ENCODE measurements around the gene SNX9. TPM values are rescaled to one million over a fixed set of nuclear protein-coding genes. Genes with fewer than 3 reads are reported as not detected.
A peak's percentile ranks its signal among the peaks of the same experiment; 100 is the strongest.

The SNX9 gene
- total RNA-seq, 1 experiment from 2014 or later, result 31.3 TPM

DNA sequence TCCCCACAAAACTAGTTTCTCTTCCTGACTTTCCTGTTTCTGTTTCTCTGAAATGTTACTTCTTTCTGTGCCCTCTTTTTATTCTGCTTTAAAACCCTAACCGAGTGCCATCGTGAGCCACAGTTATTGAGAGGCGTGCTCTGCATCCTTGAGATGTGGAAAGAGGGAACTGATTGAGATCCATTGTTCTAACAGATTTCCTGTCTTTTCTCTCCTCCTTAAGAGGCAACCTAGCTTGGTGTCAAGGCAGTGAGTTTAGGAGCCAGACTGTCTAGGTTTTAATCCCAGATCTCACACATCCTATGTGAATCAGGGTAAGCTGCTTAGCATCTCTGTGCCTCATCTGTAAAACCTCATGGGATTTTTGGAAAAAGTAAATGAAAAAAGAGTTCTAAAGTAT lies 57.5 kb downstream of the SNX9 start:
- Histone ChIP-seq H3K9ac (ENCODE audit: extremely low read depth, insufficient read length, low read length) (no peak overlapping the region), H2AFZ (ENCODE audit: low read length) (no peak overlapping the region), H3K27ac (ENCODE audit: insufficient read length, low read depth, low read length) (no peak overlapping the region), H2AK5ac (ENCODE audit: insufficient read length, low read length) (no peak overlapping the region), H3K9me3 (ENCODE audit: control insufficient read depth, low read depth, low read length) (no peaks in the 10 kb centered on the region), H4K20me1 (ENCODE audit: control insufficient read depth, insufficient read depth, insufficient read length) (no peaks in the 10 kb centered on the region), H3K79me2 (ENCODE audit: insufficient read depth, low read length) (no peaks in the 10 kb centered on the region), H2BK12ac (ENCODE audit: insufficient read length, low read depth, low read length) (no peak overlapping the region), H3K27me3 (ENCODE audit: insufficient read depth, low read length) (no peaks in the 10 kb centered on the region), H3K79me1 (ENCODE audit: insufficient read depth, low read depth, low read length, poor library complexity, severe bottlenecking) (no peaks in the 10 kb centered on the region), H2BK15ac (ENCODE audit: low read depth, low read length) (no peak overlapping the region), H2BK120ac (ENCODE audit: low read depth, low read length, poor library complexity, severe bottlenecking) (no peak overlapping the region), H3K14ac (ENCODE audit: insufficient read depth, low read length) (no peak overlapping the region), H2BK5ac (ENCODE audit: insufficient read length, low read length) (no peak overlapping the region), H3K4me1 (ENCODE audit: insufficient read depth, low read length) (no peaks in the 10 kb centered on the region; the same call in 1 of the 2 replicates), H3T11ph (ENCODE audit: low read length) (no peak overlapping the region), H3K4me2 (ENCODE audit: insufficient read depth, insufficient read length, low read length) (no peak overlapping the region), H4K8ac (replicated peaks; ENCODE audit: insufficient read length, low read depth, low read length) (no peak overlapping the region), H3K56ac (ENCODE audit: insufficient read length, low read depth, low read length) (no peak overlapping the region), H3K23me2 (ENCODE audit: insufficient read length, low read depth, low read length, poor library complexity, severe bottlenecking) (no peaks in the 10 kb centered on the region), H3K23ac (ENCODE audit: insufficient read length, low read depth, low read length) (no peak overlapping the region), H3K18ac (ENCODE audit: insufficient read length, low read depth, low read length) (no peak overlapping the region), H2BK20ac (ENCODE audit: low read depth, low read length, poor library complexity, severe bottlenecking) (no peak overlapping the region), H3K4ac (ENCODE audit: low read depth, low read length) (no peak overlapping the region), H4K91ac (ENCODE audit: insufficient read length, low read depth, low read length) (no peak overlapping the region), H4K5ac (ENCODE audit: insufficient read length, low read depth, low read length) (no peak overlapping the region)
- Mint-ChIP-seq H3K4me1 (peaks cover 32 to 34% of the 10 kb centered on the region in 2 experiments), H3K4me3 (no peak overlapping the region), H3K9me3 (no peaks in the 10 kb centered on the region), H3K27me3 (ENCODE audit: low read depth) (no peaks in the 10 kb centered on the region), H3K36me3 (ENCODE audit: insufficient read depth in 1 of 3, low read depth in 3 of 3) (peaks cover 18 to 42% (median 28%) of the 10 kb centered on the region in 3 experiments; a peak in 6 of 7 replicates), H3K27ac (peak overlapping the region in 2 of 3 experiments; percentile 11 to 25; a peak in 3 of 7 replicates)
- no peak for DNase-seq
- no CpG with 5 or more reads among the region's 3 CpGs for WGBS (ENCODE audit: extremely low coverage, insufficient read length, low lambda C conversion rate)
- TF ChIP-seq, protein P1, sequence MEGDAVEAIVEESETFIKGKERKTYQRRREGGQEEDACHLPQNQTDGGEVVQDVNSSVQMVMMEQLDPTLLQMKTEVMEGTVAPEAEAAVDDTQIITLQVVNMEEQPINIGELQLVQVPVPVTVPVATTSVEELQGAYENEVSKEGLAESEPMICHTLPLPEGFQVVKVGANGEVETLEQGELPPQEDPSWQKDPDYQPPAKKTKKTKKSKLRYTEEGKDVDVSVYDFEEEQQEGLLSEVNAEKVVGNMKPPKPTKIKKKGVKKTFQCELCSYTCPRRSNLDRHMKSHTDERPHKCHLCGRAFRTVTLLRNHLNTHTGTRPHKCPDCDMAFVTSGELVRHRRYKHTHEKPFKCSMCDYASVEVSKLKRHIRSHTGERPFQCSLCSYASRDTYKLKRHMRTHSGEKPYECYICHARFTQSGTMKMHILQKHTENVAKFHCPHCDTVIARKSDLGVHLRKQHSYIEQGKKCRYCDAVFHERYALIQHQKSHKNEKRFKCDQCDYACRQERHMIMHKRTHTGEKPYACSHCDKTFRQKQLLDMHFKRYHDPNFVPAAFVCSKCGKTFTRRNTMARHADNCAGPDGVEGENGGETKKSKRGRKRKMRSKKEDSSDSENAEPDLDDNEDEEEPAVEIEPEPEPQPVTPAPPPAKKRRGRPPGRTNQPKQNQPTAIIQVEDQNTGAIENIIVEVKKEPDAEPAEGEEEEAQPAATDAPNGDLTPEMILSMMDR (conservative IDR thresholded peaks at IDR 0.05), result no peak

All from H9 (cell line).